HG02798 (cell line): ENCODE results near the gene CRACR2A.

ENCODE experiments used
- ATAC-seq: cut with Tn5 transposase; IDR thresholded peaks from one replicate; pipeline ENCODE4 v1.9.1; 2021; ENCODE audit warnings: mild to moderate bottlenecking; ENCODE audit not compliant: unreplicated experiment, poor library complexity

CRACR2A gene

GRCh38 chr12:3753544-3754284 lies 805 bp upstream of the CRACR2A start:
- ATAC-seq: no peak

- ATAC-seq: peak; percentile 69
Observed at GRCh38 chr12:3752096-3752709, 706 bp downstream of the CRACR2A start.

GRCh38 chr12:3751151-3752095 lies 1.5 kb downstream of the CRACR2A start:
- no peak for ATAC-seq

GRCh38 chr12:3750616-3751015 lies 2.3 kb downstream of the CRACR2A start:
- ATAC-seq: no peak

- no peak for ATAC-seq
Observed at GRCh38 chr12:3748620-3749019, 4.3 kb downstream of the CRACR2A start.

- no peak for ATAC-seq
Observed at GRCh38 chr12:3747976-3748619, 4.8 kb downstream of the CRACR2A start.

- no peak for ATAC-seq
Observed at GRCh38 chr12:3747543-3747942, 5.4 kb downstream of the CRACR2A start.

GRCh38 chr12:3746758-3747157 lies 6.2 kb downstream of the CRACR2A start:
- no peak for ATAC-seq

GRCh38 chr12:3745152-3745551 lies 7.8 kb downstream of the CRACR2A start:
- ATAC-seq: no peak

GRCh38 chr12:3744229-3744901 lies 8.5 kb downstream of the CRACR2A start:
- ATAC-seq: no peak

GRCh38 chr12:3743803-3744202 lies 9.1 kb downstream of the CRACR2A start:
- ATAC-seq: no peak

GRCh38 chr12:3741882-3742672 lies 10.8 kb downstream of the CRACR2A start:
- no peak for ATAC-seq

GRCh38 chr12:3740480-3741231 lies 12.3 kb downstream of the CRACR2A start:
- no peak for ATAC-seq

GRCh38 chr12:3735432-3735831 lies 17.5 kb downstream of the CRACR2A start:
- ATAC-seq: no peak

- no peak for ATAC-seq
Observed at GRCh38 chr12:3732901-3733300, 20.0 kb downstream of the CRACR2A start.

GRCh38 chr12:3730111-3730510 lies 22.8 kb downstream of the CRACR2A start:
- no peak for ATAC-seq

- ATAC-seq: peak; percentile 21
Observed at GRCh38 chr12:3728686-3729085, 24.2 kb downstream of the CRACR2A start.

- peak; percentile 94 for ATAC-seq
Observed at GRCh38 chr12:3727877-3728632, 24.9 kb downstream of the CRACR2A start.
